OCI-LY7 (cell line): ENCODE results near the gene NOB1. TPM values are rescaled to one million over a fixed set of nuclear protein-coding genes. Genes with fewer than 3 reads are reported as not detected.

Experiments used
- BruUV-seq: library from RNA; stranded (reverse); fragments of 400-500 nt; replicated peaks from 2 replicates; lab custom pipeline; 2021; lab: Mats Ljungman, UMichigan
- CTCF ChIA-PET: fragments of 300-600 bp; sonication (Branson Sonifier 250); formaldehyde crosslinking; loops from one replicate; lab custom pipeline; 2022; ENCODE audit warnings: antibody characterized with exemption; ENCODE audit not compliant: unreplicated experiment; lab: Charles Lee
- POLR2A ChIA-PET: fragments of 300-600 bp; sonication (Branson Sonifier 250); formaldehyde crosslinking; loops from one replicate; lab custom pipeline; 2022; ENCODE audit warnings: antibody characterized with exemption; lab: Charles Lee
- DNase-seq: peaks from one replicate; pipeline ENCODE4 v3.0.0-alpha.2; 2015; ENCODE audit warnings: low spot score
- H2AFZ ChIP-seq: fragments of 200-600 bp; sonication (generic), shearing (Covaris generic); 2 replicates; pipeline ENCODE4 v1.6.1; 2014; ENCODE audit warnings: mild to moderate bottlenecking, antibody characterized with exemption, low read length, moderate library complexity
- H3K27ac ChIP-seq: fragments of 200-600 bp; sonication (generic); 2 replicates; pipeline ENCODE4 v1.5.1; 2014; ENCODE audit warnings: mixed run types, low read depth, mild to moderate bottlenecking, moderate library complexity, low read length, inconsistent platforms; ENCODE audit not compliant: poor library complexity, severe bottlenecking
- H3K36me3 ChIP-seq: fragments of 200-600 bp; sonication (generic); 2 replicates; pipeline ENCODE4 v1.6.1; 2014; ENCODE audit warnings: mild to moderate bottlenecking, antibody characterized with exemption, low read length, moderate library complexity, mixed read lengths; ENCODE audit not compliant: insufficient read depth
- H3K4me1 ChIP-seq: fragments of 200-600 bp; sonication (generic); 2 replicates; pipeline ENCODE4 v1.5.1; 2014; ENCODE audit warnings: mild to moderate bottlenecking, low read length; ENCODE audit not compliant: insufficient read depth, poor library complexity, severe bottlenecking
- H3K4me2 ChIP-seq: fragments of 200-600 bp; sonication (generic); 2 replicates; pipeline ENCODE4 v1.6.1; 2014; ENCODE audit warnings: mild to moderate bottlenecking, low read length
- H3K4me3 ChIP-seq: fragments of 200-600 bp; sonication (generic); 2 replicates; pipeline ENCODE4 v1.5.1; 2014; ENCODE audit warnings: mild to moderate bottlenecking, low read depth, low read length; ENCODE audit not compliant: poor library complexity, severe bottlenecking
- H3K79me2 ChIP-seq: fragments of 200-600 bp; sonication (generic); 2 replicates; pipeline ENCODE4 v1.6.1; 2016; ENCODE audit warnings: low read depth, mild to moderate bottlenecking, low read length, moderate library complexity, mixed read lengths; ENCODE audit not compliant: insufficient read depth
- H3K9me2 ChIP-seq: fragments of 200-600 bp; sonication (generic); 2 replicates; pipeline ENCODE4 v1.6.1; 2016; ENCODE audit warnings: mild to moderate bottlenecking, low read length, mixed read lengths; ENCODE audit not compliant: insufficient read depth
- H3K9me3 ChIP-seq: fragments of 200-600 bp; sonication (generic); 2 replicates; pipeline ENCODE4 v1.6.1; 2014; ENCODE audit warnings: mild to moderate bottlenecking, mixed run types, low read length, mixed read lengths
- H4K20me1 ChIP-seq: fragments of 200-600 bp; sonication (generic); 2 replicates; pipeline ENCODE4 v1.6.1; 2014; ENCODE audit warnings: mild to moderate bottlenecking, antibody characterized with exemption, low read length, moderate library complexity, mixed read lengths; ENCODE audit not compliant: insufficient read depth
- EZH2phosphoT487 ChIP-seq: fragments of 200-600 bp; sonication (generic); IDR thresholded peaks from 2 replicates; pipeline ENCODE4 v1.6.1; 2018; ENCODE audit warnings: low read depth, borderline replicate concordance, mild to moderate bottlenecking, mixed run types, antibody characterized with exemption, low read length, moderate library complexity, mixed read lengths
- intact Hi-C: fragments of 100-400 bp; cut with micrococcal nuclease; formaldehyde crosslinking; loops from one replicate; pipeline ENCODE4 v1.10.0; 2022; ENCODE audit not compliant: unreplicated experiment
- total RNA-seq, 2 experiments: library from RNA; depleted of rRNA in 1 of 2; stranded (reverse); fragments of >200 nt in 1 of 2; shearing (Covaris generic) in 1 of 2; gene quantifications; 2 replicates each; pipeline ENCODE4 v1.2.3, GENCODE V29; 2014 to 2022
- TF ChIP-seq, protein P1 (sequence below): fragments of 200-600 bp; sonication (generic); conservative IDR thresholded peaks from 2 replicates; pipeline ENCODE4 v1.5.1; 2014; ENCODE audit warnings: mild to moderate bottlenecking, antibody characterized with exemption, low read length, moderate library complexity, mixed read lengths

NOB1 gene
- total RNA-seq, 2 experiments from 2014 or later, result 36.9 to 68.7 TPM

DNA sequence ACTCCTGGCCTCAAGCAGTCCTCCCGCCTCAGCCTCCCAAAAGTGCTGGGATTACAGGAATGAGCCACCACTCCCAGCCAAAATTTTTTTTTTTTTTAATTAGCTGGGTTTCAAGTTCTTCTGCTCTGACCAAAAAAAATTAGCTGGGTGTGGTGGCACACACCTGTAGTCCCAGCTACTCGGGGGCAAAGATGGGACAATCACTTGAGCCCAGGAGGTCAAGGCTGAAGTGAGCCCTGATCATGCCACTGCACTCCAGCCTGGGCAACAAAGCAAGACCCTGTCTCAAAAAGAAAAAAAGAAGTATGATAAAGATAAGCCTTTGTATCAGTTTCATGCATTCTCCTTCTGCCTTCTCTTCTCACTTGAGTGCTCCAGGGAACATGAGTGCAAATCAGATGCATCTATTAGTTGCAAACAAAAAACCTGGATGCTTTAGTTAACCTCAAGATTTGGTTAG is 30.3 kb downstream of the NOB1 start:
- no peak overlapping the region for H3K27ac ChIP-seq
- CTCF ChIA-PET, result no interaction called here

DNA sequence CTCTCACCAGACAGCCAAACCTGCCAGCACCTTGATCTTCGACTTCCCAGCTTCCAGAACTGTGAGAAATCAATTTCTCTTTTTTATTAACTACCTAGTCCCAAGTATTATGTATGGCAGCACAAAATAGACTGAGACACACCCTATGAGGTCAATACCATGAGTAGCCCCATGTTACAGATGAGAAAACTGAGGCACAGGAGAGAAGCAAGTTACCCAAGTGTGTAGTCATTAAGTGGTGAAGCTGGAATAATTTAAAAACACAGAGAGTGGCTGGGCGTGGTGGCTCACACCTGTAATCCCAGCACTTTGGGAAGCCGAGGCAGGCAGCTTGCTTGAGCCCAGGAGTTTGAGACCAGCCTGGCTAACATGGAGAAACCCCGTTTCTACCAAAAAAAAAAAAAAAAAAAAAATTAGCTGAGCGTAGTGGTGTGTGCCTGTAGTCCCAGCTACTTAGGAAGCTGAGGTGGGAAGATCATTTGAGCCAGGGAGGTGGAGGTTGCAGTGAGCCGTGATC is 33.2 kb downstream of the NOB1 start:
- no peak overlapping the region for H3K4me3 ChIP-seq
- intact Hi-C loops, result no loop called here
- H3K27ac ChIP-seq, result no peak overlapping the region
- no peaks in the 10 kb centered on the region for H3K9me3 ChIP-seq
- BruUV-seq, result no TSS peak
- no peak overlapping the region for H2AFZ ChIP-seq
- H3K4me1 ChIP-seq, result peaks cover 17% of the 10 kb centered on the region
- no peak for DNase-seq
- CTCF ChIA-PET, result no interaction called here
- no peaks in the 10 kb centered on the region for H3K9me2 ChIP-seq
- no peaks in the 10 kb centered on the region for H3K79me2 ChIP-seq
- no peak overlapping the region for H3K4me2 ChIP-seq
- POLR2A ChIA-PET, result interaction anchor here (0.6 kb wide), 3 partner anchors 63 to 759 kb away, joined by 3 read pairs; no protein-coding TSS in a partner anchor
- TF ChIP-seq, protein P1, sequence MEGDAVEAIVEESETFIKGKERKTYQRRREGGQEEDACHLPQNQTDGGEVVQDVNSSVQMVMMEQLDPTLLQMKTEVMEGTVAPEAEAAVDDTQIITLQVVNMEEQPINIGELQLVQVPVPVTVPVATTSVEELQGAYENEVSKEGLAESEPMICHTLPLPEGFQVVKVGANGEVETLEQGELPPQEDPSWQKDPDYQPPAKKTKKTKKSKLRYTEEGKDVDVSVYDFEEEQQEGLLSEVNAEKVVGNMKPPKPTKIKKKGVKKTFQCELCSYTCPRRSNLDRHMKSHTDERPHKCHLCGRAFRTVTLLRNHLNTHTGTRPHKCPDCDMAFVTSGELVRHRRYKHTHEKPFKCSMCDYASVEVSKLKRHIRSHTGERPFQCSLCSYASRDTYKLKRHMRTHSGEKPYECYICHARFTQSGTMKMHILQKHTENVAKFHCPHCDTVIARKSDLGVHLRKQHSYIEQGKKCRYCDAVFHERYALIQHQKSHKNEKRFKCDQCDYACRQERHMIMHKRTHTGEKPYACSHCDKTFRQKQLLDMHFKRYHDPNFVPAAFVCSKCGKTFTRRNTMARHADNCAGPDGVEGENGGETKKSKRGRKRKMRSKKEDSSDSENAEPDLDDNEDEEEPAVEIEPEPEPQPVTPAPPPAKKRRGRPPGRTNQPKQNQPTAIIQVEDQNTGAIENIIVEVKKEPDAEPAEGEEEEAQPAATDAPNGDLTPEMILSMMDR, result no peak
- TF ChIP-seq EZH2phosphoT487, result no peak
- H3K36me3 ChIP-seq, result no peaks in the 10 kb centered on the region
- no peaks in the 10 kb centered on the region for H4K20me1 ChIP-seq

More for the DNA sequence above, 30.3 kb downstream of the NOB1 start:
- intact Hi-C loops, result no loop called here
- POLR2A ChIA-PET, result interaction anchor here (0.6 to 4.2 kb wide), 3 partner anchors 30 to 110 kb away, joined by 3 to 24 read pairs (median 7); partner anchors contain the start of genes NOB1 and WWP2
- TF ChIP-seq EZH2phosphoT487, result no peak
- TF ChIP-seq, protein P1, result no peak
- DNase-seq, result no peak
- Histone ChIP-seq H3K79me2 (no peaks in the 10 kb centered on the region), H3K9me3 (no peaks in the 10 kb centered on the region), H3K4me2 (0 out of 2 replicates have a peak overlapping the region, but pooled peaks have one; percentile 81), H4K20me1 (no peaks in the 10 kb centered on the region), H3K9me2 (no peaks in the 10 kb centered on the region), H3K36me3 (no peaks in the 10 kb centered on the region), H3K4me3 (no peak overlapping the region), H3K4me1 (peaks cover 32% of the 10 kb centered on the region), H2AFZ (no peak overlapping the region)
- BruUV-seq, result no TSS peak

DNA sequence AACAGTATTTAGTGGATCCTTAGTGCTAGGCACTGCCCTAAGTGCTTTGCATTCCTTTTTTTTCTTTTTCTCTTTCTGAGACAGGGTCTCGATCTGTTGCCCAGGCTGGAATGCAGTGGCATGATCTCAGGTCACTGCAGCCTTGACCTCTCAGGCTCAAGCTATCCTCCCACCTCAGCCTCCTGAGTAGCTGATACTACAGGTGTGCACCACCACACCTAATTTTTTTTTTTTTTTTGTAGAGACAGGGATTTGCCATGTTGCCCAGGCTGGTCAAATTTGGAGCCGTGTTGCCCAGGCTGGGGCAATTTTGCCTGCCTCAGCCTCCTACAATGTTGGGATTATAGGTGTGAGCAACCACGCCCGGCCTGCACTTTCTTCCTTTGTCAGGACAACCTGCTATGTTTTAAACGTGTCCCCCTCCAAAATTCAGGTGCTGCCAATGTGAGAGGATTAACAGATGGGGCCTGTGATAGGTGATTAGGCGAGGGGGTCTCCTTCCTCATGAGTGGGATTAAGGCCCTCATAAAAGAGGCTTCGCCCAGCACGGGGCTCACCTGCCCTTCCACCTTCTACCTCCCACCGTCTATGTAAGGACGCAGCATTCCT is 33.8 kb downstream of the NOB1 start:
- H3K4me3 ChIP-seq, result no peak overlapping the region
- CTCF ChIA-PET, result no interaction called here
- no peaks in the 10 kb centered on the region for H3K36me3 ChIP-seq
- intact Hi-C loops, result no loop called here
- H3K79me2 ChIP-seq, result no peaks in the 10 kb centered on the region
- H3K9me3 ChIP-seq, result no peaks in the 10 kb centered on the region
- H3K4me1 ChIP-seq, result peaks cover 14% of the 10 kb centered on the region
- H3K9me2 ChIP-seq, result no peaks in the 10 kb centered on the region
- POLR2A ChIA-PET, result interaction anchor here (0.6 kb wide), 1 partner anchor 62 kb away, joined by 3 read pairs; no protein-coding TSS in a partner anchor
- no peak overlapping the region for H3K4me2 ChIP-seq
- no peak for TF ChIP-seq EZH2phosphoT487
- TF ChIP-seq, protein P1, result no peak
- DNase-seq, result no peak
- no peak overlapping the region for H3K27ac ChIP-seq
- BruUV-seq, result no TSS peak
- no peaks in the 10 kb centered on the region for H4K20me1 ChIP-seq
- H2AFZ ChIP-seq, result no peak overlapping the region
